ENCODE measurements around the gene PKNOX2.

Gene PKNOX2

GRCh38 chr11:125174686-125175085 lies 10.1 kb downstream of the PKNOX2 start:
- no peak for DNase-seq

- no peak for DNase-seq
These were observed 10.6 kb downstream of the PKNOX2 start for GRCh38 chr11:125175166-125175565.

- DNase-seq: no peak
These were observed 11.5 kb downstream of the PKNOX2 start for GRCh38 chr11:125175896-125176575.

GRCh38 chr11:125176866-125177265 lies 12.3 kb downstream of the PKNOX2 start:
- no peak for DNase-seq

- no peak for DNase-seq
These were observed 13.0 kb downstream of the PKNOX2 start for GRCh38 chr11:125177543-125177942.

GRCh38 chr11:125179346-125179745 lies 14.8 kb downstream of the PKNOX2 start:
- no peak for DNase-seq

GRCh38 chr11:125179895-125180294 lies 15.3 kb downstream of the PKNOX2 start:
- no peak for DNase-seq

- DNase-seq: no peak
These were observed 16.1 kb downstream of the PKNOX2 start for GRCh38 chr11:125180413-125181305.

- no peak for DNase-seq
These were observed 18.0 kb downstream of the PKNOX2 start for GRCh38 chr11:125182573-125182972.

GRCh38 chr11:125183641-125184040 lies 19.1 kb downstream of the PKNOX2 start:
- DNase-seq: no peak

- no peak for DNase-seq
These were observed 23.5 kb downstream of the PKNOX2 start for GRCh38 chr11:125188021-125188420.

GRCh38 chr11:125190566-125190965 lies 26.0 kb downstream of the PKNOX2 start:
- no peak for DNase-seq

- no peak for DNase-seq
These were observed 27.6 kb downstream of the PKNOX2 start for GRCh38 chr11:125192183-125192582.

GRCh38 chr11:125192717-125193415 lies 28.3 kb downstream of the PKNOX2 start:
- no peak for DNase-seq

- DNase-seq: no peak
These were observed 28.8 kb downstream of the PKNOX2 start for GRCh38 chr11:125193416-125193726.

GRCh38 chr11:125193841-125194240 lies 29.3 kb downstream of the PKNOX2 start:
- DNase-seq: no peak

GRCh38 chr11:125199915-125200314 lies 35.4 kb downstream of the PKNOX2 start:
- DNase-seq: no peak

- no peak for DNase-seq
These were observed 35.9 kb downstream of the PKNOX2 start for GRCh38 chr11:125200441-125200840.

- no peak for DNase-seq
These were observed 37.1 kb downstream of the PKNOX2 start for GRCh38 chr11:125201525-125202141.

GRCh38 chr11:125202362-125202880 lies 37.9 kb downstream of the PKNOX2 start:
- no peak for DNase-seq

- no peak for DNase-seq
These were observed 38.4 kb downstream of the PKNOX2 start for GRCh38 chr11:125202977-125203376.

- no peak for DNase-seq
These were observed 43.4 kb downstream of the PKNOX2 start for GRCh38 chr11:125207866-125208425.

- no peak for DNase-seq
These were observed 45.5 kb downstream of the PKNOX2 start for GRCh38 chr11:125210066-125210465.

Measured in activated CD4-positive, CD25-positive, alpha-beta regulatory T cell treated with anti-CD3 and anti-CD28 coated beads, Interleukin-2, amount 50 U/mL, for 72 hours (primary cell).